Measurements from ENCODE around the gene NXPH1. TPM values are rescaled to one million over a fixed set of nuclear protein-coding genes. Genes with fewer than 3 reads are reported as not detected.

The NXPH1 gene
- total RNA-seq, 1 experiment from 2014 or later, result 0.59 TPM

- Mint-ChIP-seq H3K4me3 (no peak overlapping the region), H3K36me3 (peaks cover 2% of the 10 kb centered on the region), H3K9me3 (peaks cover 4% of the 10 kb centered on the region), H3K4me1 (peaks cover 14% of the 10 kb centered on the region), H3K27ac (no peak overlapping the region), H3K27me3 (ENCODE audit: low read depth) (no peaks in the 10 kb centered on the region)
- ChIA-PET POLR2A (no interaction called here), CTCF (no interaction called here)
- no peak for DNase-seq (ENCODE audit: low spot score)
- ATAC-seq, result no peak
- TF ChIP-seq AFF4 (CRISPR knock-in tag; IDR thresholded peaks at IDR 0.05; ENCODE audit: borderline replicate concordance) (no peak), EMX1 (CRISPR knock-in tag; IDR thresholded peaks at IDR 0.05) (no peak), HMGXB4 (CRISPR knock-in tag; IDR thresholded peaks at IDR 0.05) (no peak), ZNF138 (CRISPR knock-in tag; conservative IDR thresholded peaks at IDR 0.05) (no peak), ARID4B (CRISPR knock-in tag; IDR thresholded peaks at IDR 0.05; ENCODE audit: borderline replicate concordance) (no peak), NFATC4 (CRISPR knock-in tag; IDR thresholded peaks at IDR 0.05) (no peak), KAT7 (CRISPR knock-in tag; IDR thresholded peaks at IDR 0.05; ENCODE audit: borderline replicate concordance) (no peak), RELA (CRISPR knock-in tag; IDR thresholded peaks at IDR 0.05; ENCODE audit: borderline replicate concordance) (no peak), NFYB (CRISPR knock-in tag; conservative IDR thresholded peaks at IDR 0.05; ENCODE audit: low read depth) (no peak), ETV6 (CRISPR knock-in tag; IDR thresholded peaks at IDR 0.05) (no peak), NR2C2 (CRISPR knock-in tag; IDR thresholded peaks at IDR 0.05) (no peak), CTCF (IDR thresholded peaks at IDR 0.05) (no peak)
- TF ChIP-seq, protein P1, sequence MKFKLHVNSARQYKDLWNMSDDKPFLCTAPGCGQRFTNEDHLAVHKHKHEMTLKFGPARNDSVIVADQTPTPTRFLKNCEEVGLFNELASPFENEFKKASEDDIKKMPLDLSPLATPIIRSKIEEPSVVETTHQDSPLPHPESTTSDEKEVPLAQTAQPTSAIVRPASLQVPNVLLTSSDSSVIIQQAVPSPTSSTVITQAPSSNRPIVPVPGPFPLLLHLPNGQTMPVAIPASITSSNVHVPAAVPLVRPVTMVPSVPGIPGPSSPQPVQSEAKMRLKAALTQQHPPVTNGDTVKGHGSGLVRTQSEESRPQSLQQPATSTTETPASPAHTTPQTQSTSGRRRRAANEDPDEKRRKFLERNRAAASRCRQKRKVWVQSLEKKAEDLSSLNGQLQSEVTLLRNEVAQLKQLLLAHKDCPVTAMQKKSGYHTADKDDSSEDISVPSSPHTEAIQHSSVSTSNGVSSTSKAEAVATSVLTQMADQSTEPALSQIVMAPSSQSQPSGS (CRISPR knock-in tag; IDR thresholded peaks at IDR 0.05; ENCODE audit: borderline replicate concordance, low read depth), result no peak
- TF ChIP-seq, protein P2, sequence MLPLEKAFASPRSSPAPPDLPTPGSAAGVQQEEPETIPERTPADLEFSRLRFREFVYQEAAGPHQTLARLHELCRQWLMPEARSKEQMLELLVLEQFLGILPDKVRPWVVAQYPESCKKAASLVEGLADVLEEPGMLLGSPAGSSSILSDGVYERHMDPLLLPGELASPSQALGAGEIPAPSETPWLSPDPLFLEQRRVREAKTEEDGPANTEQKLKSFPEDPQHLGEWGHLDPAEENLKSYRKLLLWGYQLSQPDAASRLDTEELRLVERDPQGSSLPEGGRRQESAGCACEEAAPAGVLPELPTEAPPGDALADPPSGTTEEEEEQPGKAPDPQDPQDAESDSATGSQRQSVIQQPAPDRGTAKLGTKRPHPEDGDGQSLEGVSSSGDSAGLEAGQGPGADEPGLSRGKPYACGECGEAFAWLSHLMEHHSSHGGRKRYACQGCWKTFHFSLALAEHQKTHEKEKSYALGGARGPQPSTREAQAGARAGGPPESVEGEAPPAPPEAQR (CRISPR knock-in tag; IDR thresholded peaks at IDR 0.05), result no peak
These were observed 195.2 kb downstream of the NXPH1 start for GRCh38 chr7:8628656-8629055.

All from WTC11 (cell line).